GM19463 (cell line): ENCODE data around the gene SLC4A4.
"Not testable (repeated sequence)": the region's sequence is repeated elsewhere in the genome, so short reads cannot be mapped to it uniquely, and the experiment has no call there.

ENCODE experiments used
- ATAC-seq: cut with Tn5 transposase; IDR thresholded peaks from one replicate; pipeline ENCODE4 v1.9.1; 2021; ENCODE audit warnings: mild to moderate bottlenecking, moderate library complexity; ENCODE audit not compliant: unreplicated experiment

SLC4A4 gene

GRCh38 chr4:71406459-71406963 lies 67.7 kb downstream of the SLC4A4 start:
- no peak for ATAC-seq

GRCh38 chr4:71408961-71409360 lies 70.1 kb downstream of the SLC4A4 start:
- ATAC-seq: not testable (repeated sequence)

- ATAC-seq: no peak
Measured at GRCh38 chr4:71411981-71412380, 73.2 kb downstream of the SLC4A4 start.

- no peak for ATAC-seq
Measured at GRCh38 chr4:71415491-71415890, 76.7 kb downstream of the SLC4A4 start.

- ATAC-seq: no peak
Measured at GRCh38 chr4:71417150-71417549, 78.3 kb downstream of the SLC4A4 start.

GRCh38 chr4:71426381-71427042 lies 87.7 kb downstream of the SLC4A4 start:
- ATAC-seq: no peak

- no peak for ATAC-seq
Measured at GRCh38 chr4:71429106-71429505, 90.3 kb downstream of the SLC4A4 start.

GRCh38 chr4:71429962-71430361 lies 91.1 kb downstream of the SLC4A4 start:
- ATAC-seq: no peak

- no peak for ATAC-seq
Measured at GRCh38 chr4:71430609-71431008, 91.8 kb downstream of the SLC4A4 start.

GRCh38 chr4:71440612-71441011 lies 101.8 kb downstream of the SLC4A4 start:
- ATAC-seq: no peak

- no peak for ATAC-seq
Measured at GRCh38 chr4:71441186-71442169, 102.7 kb downstream of the SLC4A4 start.

GRCh38 chr4:71442336-71442735 lies 103.5 kb downstream of the SLC4A4 start:
- ATAC-seq: no peak

GRCh38 chr4:71444395-71444794 lies 105.6 kb downstream of the SLC4A4 start:
- ATAC-seq: no peak

GRCh38 chr4:71445811-71446210 lies 107.0 kb downstream of the SLC4A4 start:
- no peak for ATAC-seq

- ATAC-seq: no peak
Measured at GRCh38 chr4:71446479-71447081, 107.8 kb downstream of the SLC4A4 start.

- ATAC-seq: no peak
Measured at GRCh38 chr4:71449040-71449439, 110.2 kb downstream of the SLC4A4 start.

GRCh38 chr4:71449878-71450277 lies 111.1 kb downstream of the SLC4A4 start:
- ATAC-seq: no peak

- ATAC-seq: no peak
Measured at GRCh38 chr4:71453531-71453930, 114.7 kb downstream of the SLC4A4 start.

GRCh38 chr4:71456841-71457240 lies 118.0 kb downstream of the SLC4A4 start:
- peak; percentile 90 for ATAC-seq

GRCh38 chr4:71460371-71460770 lies 121.6 kb downstream of the SLC4A4 start:
- ATAC-seq: no peak

GRCh38 chr4:71461422-71461821 lies 122.6 kb downstream of the SLC4A4 start:
- no peak for ATAC-seq
